Activated CD4-positive, alpha-beta T cell treated with anti-CD3 and anti-CD28 coated beads, Interleukin-2, amount 10 ng/mL, durations not matched to agents 7 days and 5 days (primary cell): ENCODE results near the gene AKAP13. TPM values are rescaled to one million over a fixed set of nuclear protein-coding genes. Genes with fewer than 3 reads are reported as not detected.
"Not testable (repeated sequence)": the region's sequence is repeated elsewhere in the genome, so short reads cannot be mapped to it uniquely, and the experiment has no call there.

Experiments
- CTCF ChIA-PET: fragments of 350-600 bp; sonication (Branson Sonifier 250); formaldehyde crosslinking; loops from one replicate; lab custom pipeline; 2021; ENCODE audit warnings: antibody characterized with exemption; lab: Charles Lee
- POLR2A ChIA-PET: fragments of 350-600 bp; sonication (Branson Sonifier 250); formaldehyde crosslinking; loops from one replicate; lab custom pipeline; 2021; ENCODE audit warnings: antibody characterized with exemption; lab: Charles Lee
- DNase-seq: peaks from one replicate; pipeline ENCODE4 v3.0.0-alpha.2; 2020
- H3K27ac Mint-ChIP-seq: one replicate; pipeline ENCODE4 v1.8.0; 2021; ENCODE audit warnings: mild to moderate bottlenecking, moderate library complexity, mixed read lengths
- H3K27me3 Mint-ChIP-seq: one replicate; pipeline ENCODE4 v1.8.0; 2021; ENCODE audit warnings: mixed read lengths
- H3K36me3 Mint-ChIP-seq: one replicate; pipeline ENCODE4 v1.8.0; 2021; ENCODE audit warnings: low read depth, mixed read lengths
- H3K4me1 Mint-ChIP-seq: one replicate; pipeline ENCODE4 v1.8.0; 2021; ENCODE audit warnings: mixed read lengths
- H3K4me3 Mint-ChIP-seq: one replicate; pipeline ENCODE4 v1.8.0; 2021; ENCODE audit warnings: mild to moderate bottlenecking, moderate library complexity, mixed read lengths
- H3K9me3 Mint-ChIP-seq: one replicate; pipeline ENCODE4 v1.8.0; 2021; ENCODE audit warnings: mixed read lengths
- total RNA-seq, 2 experiments: library from RNA; stranded (reverse); gene quantifications; one replicate each; pipeline ENCODE4 v1.2.3, GENCODE V29; 2021

The AKAP13 gene
- total RNA-seq, 2 experiments from 2014 or later: 152 to 181 TPM

DNA sequence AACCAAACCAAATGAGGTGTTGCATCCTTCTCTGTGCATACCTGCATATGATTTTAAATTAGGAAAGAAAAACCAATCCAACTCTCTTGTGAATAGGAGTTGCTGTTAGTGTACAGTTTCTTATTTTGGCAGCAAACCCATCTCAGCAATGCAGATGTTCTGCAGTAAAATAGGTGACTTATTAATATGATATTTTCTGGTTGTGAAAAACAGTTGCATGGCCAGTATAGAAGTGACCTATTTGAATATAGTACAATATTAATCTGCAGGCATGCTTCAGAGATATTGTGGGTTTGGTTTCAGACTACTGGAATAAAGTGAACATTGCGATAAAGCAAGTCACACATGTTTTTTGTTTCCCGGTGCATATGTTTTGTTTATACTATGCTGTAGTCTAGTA is 42.2 kb downstream of the AKAP13 start:
- no peaks in the 10 kb centered on the region for H3K27me3 Mint-ChIP-seq
- H3K9me3 Mint-ChIP-seq: peaks cover 2% of the 10 kb centered on the region
- peaks cover 13% of the 10 kb centered on the region for H3K36me3 Mint-ChIP-seq
- peaks cover 37% of the 10 kb centered on the region for H3K4me1 Mint-ChIP-seq
- DNase-seq: no peak
- ChIA-PET POLR2A (no interaction called here), CTCF (no interaction called here)
- no peak overlapping the region for H3K4me3 Mint-ChIP-seq
- H3K27ac Mint-ChIP-seq: no peak overlapping the region

DNA sequence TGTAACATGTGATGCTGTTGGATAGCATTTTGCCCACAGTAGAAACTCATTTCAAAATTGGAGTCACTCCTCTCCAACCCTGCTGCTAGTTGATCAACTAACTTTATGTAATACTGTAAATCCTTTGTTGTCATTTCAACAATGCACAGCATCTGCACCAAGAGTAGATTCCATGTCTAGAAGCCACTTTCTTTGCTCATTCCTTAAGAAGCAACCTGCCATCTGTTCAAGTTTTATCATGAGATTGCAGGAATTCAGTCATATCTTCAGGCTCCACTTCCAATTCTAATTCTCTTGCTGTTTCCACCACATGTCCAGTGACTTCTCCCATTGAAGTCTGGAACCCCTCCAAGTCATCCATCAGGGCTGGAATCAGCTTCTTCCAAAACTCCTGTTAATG is 42.9 kb downstream of the AKAP13 start:
- Mint-ChIP-seq H3K4me1 (peaks cover 37% of the 10 kb centered on the region), H3K27ac (no peak overlapping the region), H3K9me3 (peaks cover 2% of the 10 kb centered on the region), H3K36me3 (peaks cover 14% of the 10 kb centered on the region), H3K4me3 (no peak overlapping the region), H3K27me3 (no peaks in the 10 kb centered on the region)
- no peak for DNase-seq
- ChIA-PET CTCF (no interaction called here), POLR2A (no interaction called here)

DNA sequence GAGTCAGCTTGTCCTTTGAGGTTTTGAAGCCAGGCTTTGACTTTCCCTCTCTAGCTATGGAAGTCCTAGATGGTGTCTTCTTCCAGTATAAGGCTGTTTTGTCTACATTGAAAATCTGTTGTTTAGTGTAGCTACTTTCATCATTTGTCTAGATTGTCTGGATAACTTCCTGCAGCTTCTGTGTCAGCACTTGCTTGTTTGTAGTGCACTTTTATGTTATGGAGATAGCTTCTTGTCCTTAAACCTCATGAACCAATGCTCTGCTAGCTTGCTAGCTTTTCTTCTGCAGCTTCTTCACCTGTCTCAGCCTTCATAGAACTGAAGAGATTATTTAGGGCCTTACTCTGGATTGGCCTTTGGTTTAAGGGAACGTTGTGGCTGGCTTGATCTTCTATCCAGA is 43.8 kb downstream of the AKAP13 start:
- no peak for DNase-seq
- H3K27me3 Mint-ChIP-seq: no peaks in the 10 kb centered on the region
- peaks cover 18% of the 10 kb centered on the region for H3K36me3 Mint-ChIP-seq
- ChIA-PET CTCF (interaction anchor here (0.8 kb wide), 2 partner anchors 16 to 70 kb away, joined by 3 read pairs; no protein-coding TSS in a partner anchor), POLR2A (no interaction called here)
- peaks cover 2% of the 10 kb centered on the region for H3K9me3 Mint-ChIP-seq
- peaks cover 42% of the 10 kb centered on the region for H3K4me1 Mint-ChIP-seq
- no peak overlapping the region for H3K4me3 Mint-ChIP-seq
- H3K27ac Mint-ChIP-seq: no peak overlapping the region

DNA sequence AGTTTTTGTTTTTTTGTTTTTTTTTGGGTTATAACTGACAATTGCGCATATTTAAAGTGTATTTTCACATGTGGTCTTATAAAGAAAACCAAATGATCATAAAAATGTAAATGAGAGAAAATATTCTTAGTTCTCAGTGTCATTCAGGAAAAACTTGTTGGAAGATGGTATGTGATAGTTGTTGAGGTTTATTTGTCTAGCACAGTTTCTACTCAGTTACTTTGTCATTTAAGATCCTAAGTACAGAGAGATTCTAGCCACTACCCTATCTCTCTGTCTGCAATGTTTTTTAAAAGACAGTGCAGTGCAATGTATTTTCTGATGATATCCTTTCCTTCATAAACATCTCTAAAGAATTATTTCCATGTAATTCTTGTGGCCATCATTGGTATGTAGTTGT is 46.1 kb downstream of the AKAP13 start:
- Mint-ChIP-seq H3K4me1 (peaks cover 34% of the 10 kb centered on the region), H3K4me3 (no peak overlapping the region), H3K9me3 (no peaks in the 10 kb centered on the region), H3K27ac (no peak overlapping the region), H3K36me3 (peaks cover 11% of the 10 kb centered on the region), H3K27me3 (no peaks in the 10 kb centered on the region)
- CTCF ChIA-PET: interaction anchor here (0.7 kb wide), 1 partner anchor 484 kb away, joined by 3 read pairs; no protein-coding TSS in a partner anchor
- no peak for DNase-seq
- POLR2A ChIA-PET: no interaction called here

DNA sequence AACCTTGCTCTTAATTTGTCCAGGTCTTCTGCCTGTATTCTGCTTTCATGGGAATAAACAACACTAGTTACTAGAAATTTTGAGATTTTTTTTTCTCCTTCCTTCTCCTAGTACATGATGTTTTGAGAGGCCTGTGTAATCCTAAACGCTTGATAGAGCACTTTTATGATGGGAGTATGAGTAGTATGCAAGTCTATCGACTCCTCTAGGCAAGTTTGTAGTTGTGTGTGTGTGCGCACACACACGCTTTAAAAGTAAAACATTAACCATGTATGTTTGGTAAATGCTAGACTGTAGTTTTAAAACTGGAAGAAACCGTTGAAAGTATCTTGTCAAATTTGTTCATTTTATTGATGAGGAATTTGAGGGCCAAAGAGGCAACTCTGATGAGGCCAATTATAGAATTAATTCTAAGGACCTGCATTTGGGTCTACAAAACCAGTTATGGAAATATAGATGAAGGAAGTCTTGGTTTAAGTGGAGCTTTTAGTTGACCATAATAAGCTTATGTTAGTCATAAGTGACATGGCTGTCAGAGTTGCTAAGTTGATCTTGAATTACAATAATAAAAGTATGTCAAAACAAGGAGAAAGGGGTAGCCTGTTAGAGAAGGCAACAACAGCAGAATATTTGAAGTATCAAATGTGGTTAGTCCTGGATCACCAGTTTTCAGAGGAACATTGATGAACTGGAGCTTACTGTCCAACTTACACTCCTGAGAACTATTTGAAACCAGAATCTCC is 47.1 kb downstream of the AKAP13 start:
- H3K27me3 Mint-ChIP-seq: no peaks in the 10 kb centered on the region
- H3K4me1 Mint-ChIP-seq: peaks cover 26% of the 10 kb centered on the region
- ChIA-PET CTCF (interaction anchor here (0.7 to 1.0 kb wide), 2 partner anchors 19 to 483 kb away, joined by 3 to 4 read pairs; no protein-coding TSS in a partner anchor), POLR2A (no interaction called here)
- no peak overlapping the region for H3K27ac Mint-ChIP-seq
- H3K4me3 Mint-ChIP-seq: no peak overlapping the region
- DNase-seq: no peak
- peaks cover 8% of the 10 kb centered on the region for H3K36me3 Mint-ChIP-seq
- no peaks in the 10 kb centered on the region for H3K9me3 Mint-ChIP-seq

DNA sequence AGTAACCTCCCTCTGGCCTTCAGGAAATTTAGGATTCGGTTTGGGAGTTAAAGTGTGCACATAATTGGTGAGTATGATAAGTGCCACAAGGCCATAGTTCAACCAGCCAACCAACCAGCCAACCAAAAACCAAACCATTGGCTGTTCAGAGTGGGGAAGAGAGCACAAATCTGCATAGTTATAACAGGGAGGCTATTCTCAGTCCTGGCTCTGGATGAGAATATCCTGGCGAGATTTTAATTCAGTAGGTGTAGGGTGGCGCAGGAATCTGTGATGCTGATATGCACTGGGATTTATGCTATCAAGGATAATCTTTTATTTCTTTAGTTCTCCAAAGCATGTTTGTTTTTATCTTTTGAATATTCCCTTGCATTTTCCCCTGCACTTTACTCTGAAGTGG is 49.1 kb downstream of the AKAP13 start:
- POLR2A ChIA-PET: no interaction called here
- no peak for DNase-seq
- peaks cover 19% of the 10 kb centered on the region for H3K4me1 Mint-ChIP-seq
- H3K36me3 Mint-ChIP-seq: peaks cover 8% of the 10 kb centered on the region
- CTCF ChIA-PET: no interaction called here
- no peaks in the 10 kb centered on the region for H3K9me3 Mint-ChIP-seq
- H3K4me3 Mint-ChIP-seq: no peak overlapping the region
- H3K27me3 Mint-ChIP-seq: no peaks in the 10 kb centered on the region
- H3K27ac Mint-ChIP-seq: no peak overlapping the region

DNA sequence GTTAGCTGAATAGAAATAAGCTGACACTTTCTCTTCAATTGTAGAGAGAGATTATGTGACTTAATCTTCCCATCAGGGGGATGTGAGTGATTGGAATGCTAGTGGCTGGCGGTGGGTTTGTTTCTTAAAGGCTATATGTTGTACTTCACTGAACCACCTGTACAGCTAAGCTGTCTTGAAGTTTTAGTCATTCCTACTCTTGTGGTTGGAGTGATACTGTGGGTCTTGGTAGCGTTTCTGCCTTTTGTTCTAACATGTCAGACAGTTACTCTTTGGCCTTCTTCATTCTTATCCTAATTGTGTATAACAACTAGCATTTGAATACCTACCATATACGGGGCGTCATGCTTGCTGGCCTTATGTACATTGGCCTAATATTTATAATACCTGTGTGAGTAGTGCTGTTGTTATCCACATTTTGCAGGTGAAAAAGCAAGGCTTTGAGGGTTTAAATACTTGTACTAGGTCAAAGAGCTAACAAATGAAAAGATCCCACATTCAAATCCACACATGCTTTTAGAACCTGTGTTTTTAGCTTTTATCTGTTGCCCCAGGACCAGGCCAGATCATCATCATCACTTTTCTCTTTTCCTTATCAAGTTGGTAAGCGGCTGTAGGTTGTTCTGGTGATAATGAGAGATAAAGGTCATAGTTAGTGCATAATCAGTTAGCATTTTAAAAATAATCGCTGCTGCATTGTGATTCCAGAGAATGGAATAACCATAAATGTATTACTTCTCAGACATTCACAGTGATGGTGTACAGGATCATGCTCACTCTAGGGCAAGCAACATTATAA is 50.2 kb downstream of the AKAP13 start:
- Mint-ChIP-seq H3K4me1 (peaks cover 17% of the 10 kb centered on the region), H3K9me3 (no peaks in the 10 kb centered on the region), H3K27ac (no peak overlapping the region), H3K27me3 (no peaks in the 10 kb centered on the region), H3K36me3 (peaks cover 7% of the 10 kb centered on the region), H3K4me3 (no peak overlapping the region)
- CTCF ChIA-PET: interaction anchor here (0.9 to 1.2 kb wide), 2 partner anchors 15 to 134 kb away, joined by 3 read pairs; no protein-coding TSS in a partner anchor
- POLR2A ChIA-PET: no interaction called here
- no peak for DNase-seq

DNA sequence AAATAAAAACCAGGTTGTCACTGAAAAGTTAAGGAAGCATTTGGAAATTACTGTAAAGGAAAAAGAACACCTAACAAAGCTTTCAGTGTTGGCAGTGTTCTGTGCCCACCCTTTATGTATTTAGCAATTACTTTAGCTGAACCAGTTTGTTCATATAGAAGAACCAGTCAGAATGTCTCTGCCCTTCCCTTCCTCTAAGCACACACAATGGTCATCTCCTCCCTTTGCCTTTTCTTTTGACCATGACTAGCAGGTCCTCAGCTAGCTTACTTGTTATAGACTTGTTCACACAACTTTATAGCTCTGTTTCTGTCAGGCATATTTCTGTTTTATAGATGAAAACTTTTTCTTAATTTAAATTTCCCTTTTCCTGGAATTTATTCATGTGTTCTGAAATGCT is 59.6 kb downstream of the AKAP13 start:
- no peaks in the 10 kb centered on the region for H3K9me3 Mint-ChIP-seq
- no peak for DNase-seq
- H3K4me1 Mint-ChIP-seq: peaks cover 35% of the 10 kb centered on the region
- H3K27me3 Mint-ChIP-seq: no peaks in the 10 kb centered on the region
- no peak overlapping the region for H3K4me3 Mint-ChIP-seq
- H3K27ac Mint-ChIP-seq: no peak overlapping the region
- ChIA-PET POLR2A (no interaction called here), CTCF (interaction anchor here (0.6 to 1.2 kb wide), 3 partner anchors 16 to 70 kb away, joined by 3 read pairs; no protein-coding TSS in a partner anchor)
- peaks cover 3% of the 10 kb centered on the region for H3K36me3 Mint-ChIP-seq

DNA sequence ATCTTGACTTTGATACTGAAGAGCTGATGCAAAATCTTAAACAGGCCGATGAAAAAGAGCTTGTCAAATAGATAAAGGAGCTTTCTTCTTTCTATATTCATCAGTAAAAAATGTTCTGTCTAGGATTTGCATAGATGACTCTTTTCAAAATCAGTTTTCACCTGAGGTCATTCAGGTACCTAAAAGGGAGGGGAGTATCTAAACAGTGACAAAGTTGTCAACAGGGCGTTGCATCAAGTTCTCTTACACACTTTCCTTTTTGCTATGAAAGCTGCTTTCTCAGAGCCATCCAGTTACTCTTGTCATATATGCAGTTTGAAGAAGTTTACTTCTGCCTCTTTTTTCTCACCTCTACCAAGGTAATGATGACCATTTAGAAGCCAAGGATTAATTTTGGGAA is 60.0 kb downstream of the AKAP13 start:
- Mint-ChIP-seq H3K4me1 (peaks cover 38% of the 10 kb centered on the region), H3K4me3 (no peak overlapping the region), H3K36me3 (peaks cover 3% of the 10 kb centered on the region), H3K27ac (no peak overlapping the region), H3K9me3 (no peaks in the 10 kb centered on the region), H3K27me3 (no peaks in the 10 kb centered on the region)
- no peak for DNase-seq
- ChIA-PET POLR2A (no interaction called here), CTCF (interaction anchor here (0.6 to 1.2 kb wide), 3 partner anchors 16 to 71 kb away, joined by 3 read pairs; no protein-coding TSS in a partner anchor)

DNA sequence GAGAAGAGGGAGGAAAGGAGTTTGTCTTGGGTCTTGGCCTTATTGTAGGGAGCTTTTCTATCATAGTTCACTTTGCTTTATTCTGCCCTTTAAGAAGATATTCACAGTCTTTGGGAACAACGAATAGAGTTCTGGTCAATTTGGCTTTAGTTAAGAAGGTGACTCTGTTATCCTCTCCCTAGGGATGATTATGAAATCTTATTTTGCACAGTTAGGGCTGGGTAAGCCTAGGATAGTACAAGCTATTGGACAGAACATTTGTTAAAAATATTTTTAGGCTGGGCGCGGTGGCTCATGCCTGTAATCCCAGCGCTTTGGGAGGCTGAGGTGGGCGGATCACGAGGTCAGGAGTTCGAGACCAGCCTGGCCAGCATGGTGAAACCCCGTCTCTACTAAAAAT is 61.5 kb downstream of the AKAP13 start:
- ChIA-PET POLR2A (interaction anchor here (0.7 kb wide), 1 partner anchor 219 kb away, joined by 3 read pairs; no protein-coding TSS in a partner anchor), CTCF (interaction anchor here (0.6 kb wide), 1 partner anchor 31 kb away, joined by 3 read pairs; no protein-coding TSS in a partner anchor)
- H3K27ac Mint-ChIP-seq, H3K36me3 Mint-ChIP-seq, H3K4me3 Mint-ChIP-seq, H3K27me3 Mint-ChIP-seq, DNase-seq, H3K9me3 Mint-ChIP-seq: not testable (repeated sequence)
- peaks cover 39% of the 10 kb centered on the region for H3K4me1 Mint-ChIP-seq

DNA sequence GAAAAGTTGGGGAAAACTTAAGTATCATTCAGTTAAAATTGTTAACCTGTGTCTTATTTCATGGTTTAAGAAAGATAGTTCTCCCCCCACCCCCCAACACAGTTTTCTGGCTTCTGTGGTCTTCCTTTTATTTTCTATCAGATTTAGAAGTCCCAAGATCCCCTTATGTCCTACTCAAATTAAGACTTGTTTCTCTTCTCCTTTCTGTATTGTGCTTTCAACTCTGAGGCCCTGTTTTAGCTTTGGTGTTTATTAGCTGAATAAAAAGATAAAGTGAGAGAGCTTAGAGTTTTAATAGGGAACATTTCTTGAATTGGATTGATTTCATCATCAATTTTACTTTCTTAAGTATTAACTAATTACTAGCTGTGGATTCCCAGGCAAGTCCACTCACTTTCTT is 62.6 kb downstream of the AKAP13 start:
- Mint-ChIP-seq H3K4me1 (peaks cover 39% of the 10 kb centered on the region), H3K27ac (no peak overlapping the region), H3K36me3 (peaks cover 12% of the 10 kb centered on the region), H3K27me3 (no peaks in the 10 kb centered on the region), H3K4me3 (no peak overlapping the region), H3K9me3 (peaks cover 12% of the 10 kb centered on the region)
- POLR2A ChIA-PET: no interaction called here
- CTCF ChIA-PET: interaction anchor here (1.2 kb wide), 1 partner anchor 29 kb away, joined by 4 read pairs; no protein-coding TSS in a partner anchor
- no peak for DNase-seq

DNA sequence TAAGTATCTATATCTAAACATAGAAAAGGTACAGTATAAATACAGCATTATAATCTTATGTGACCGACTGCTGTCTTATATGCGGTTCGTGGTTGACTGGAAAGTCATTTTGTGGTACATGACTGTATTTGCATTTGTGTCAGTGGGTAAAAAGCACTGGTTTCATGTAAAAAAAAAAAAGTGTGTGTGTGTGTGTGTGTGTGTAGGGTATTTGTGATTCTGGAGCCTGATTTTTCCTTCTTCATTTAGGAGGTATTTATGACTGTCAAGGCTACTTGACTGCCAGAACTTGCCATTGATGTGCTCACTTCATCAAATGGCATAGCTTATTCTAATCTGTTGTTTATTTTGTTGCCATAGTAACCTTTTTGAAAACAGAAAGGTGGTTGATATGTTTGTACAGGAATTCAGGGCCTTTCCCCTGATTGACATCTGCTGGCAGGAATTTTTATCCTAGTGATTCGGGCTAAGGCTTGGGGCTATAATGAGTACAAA is 63.2 kb downstream of the AKAP13 start:
- Mint-ChIP-seq H3K9me3 (peaks cover 16% of the 10 kb centered on the region), H3K4me1 (peaks cover 39% of the 10 kb centered on the region), H3K27ac (no peak overlapping the region), H3K4me3 (no peak overlapping the region), H3K36me3 (peaks cover 12% of the 10 kb centered on the region), H3K27me3 (no peaks in the 10 kb centered on the region)
- DNase-seq: peak; percentile 40
- POLR2A ChIA-PET: no interaction called here
- CTCF ChIA-PET: interaction anchor here (1.2 kb wide), 1 partner anchor 30 kb away, joined by 4 read pairs; no protein-coding TSS in a partner anchor
